ENCODE measurements around the gene MYO1D.
"Not testable (repeated sequence)": the region's sequence is repeated elsewhere in the genome, so short reads cannot be mapped to it uniquely, and the experiment has no call there.

MYO1D gene

GRCh38 chr17:32831223-32831622 lies 45.7 kb downstream of the MYO1D start:
- no peak for DNase-seq (ENCODE audit: low spot score)
- TF ChIP-seq CTCF (IDR thresholded peaks at IDR 0.05; ENCODE audit: extremely low read depth, insufficient read depth, missing control alignments): no peak
- in situ Hi-C loops (cut with MboI; ENCODE audit: low pct_unique_long_range_greater_than_20kb, low sequenced_read_pairs, unreplicated experiment): no loop called here

GRCh38 chr17:32828822-32829221 lies 48.1 kb downstream of the MYO1D start:
- in situ Hi-C loops (cut with MboI; ENCODE audit: low pct_unique_long_range_greater_than_20kb, low sequenced_read_pairs, unreplicated experiment): no loop called here
- DNase-seq (ENCODE audit: low spot score): no peak
- TF ChIP-seq CTCF (IDR thresholded peaks at IDR 0.05; ENCODE audit: extremely low read depth, insufficient read depth, missing control alignments): no peak

- in situ Hi-C loops (cut with MboI; ENCODE audit: low pct_unique_long_range_greater_than_20kb, low sequenced_read_pairs, unreplicated experiment): no loop called here
- DNase-seq (ENCODE audit: low spot score): no peak
- TF ChIP-seq CTCF (IDR thresholded peaks at IDR 0.05; ENCODE audit: extremely low read depth, insufficient read depth, missing control alignments): no peak
These were observed 49.7 kb downstream of the MYO1D start for GRCh38 chr17:32827227-32827626.

- DNase-seq (ENCODE audit: low spot score): no peak
- TF ChIP-seq CTCF (IDR thresholded peaks at IDR 0.05; ENCODE audit: extremely low read depth, insufficient read depth, missing control alignments): no peak
- in situ Hi-C loops (cut with MboI; ENCODE audit: low pct_unique_long_range_greater_than_20kb, low sequenced_read_pairs, unreplicated experiment): no loop called here
These were observed 50.8 kb downstream of the MYO1D start for GRCh38 chr17:32826076-32826475.

GRCh38 chr17:32824334-32824733 lies 52.6 kb downstream of the MYO1D start:
- no peak for TF ChIP-seq CTCF (IDR thresholded peaks at IDR 0.05; ENCODE audit: extremely low read depth, insufficient read depth, missing control alignments)
- in situ Hi-C loops (cut with MboI; ENCODE audit: low pct_unique_long_range_greater_than_20kb, low sequenced_read_pairs, unreplicated experiment): no loop called here
- no peak for DNase-seq (ENCODE audit: low spot score)

GRCh38 chr17:32822996-32823395 lies 53.9 kb downstream of the MYO1D start:
- TF ChIP-seq CTCF (IDR thresholded peaks at IDR 0.05; ENCODE audit: extremely low read depth, insufficient read depth, missing control alignments): no peak
- peak; percentile 44 for DNase-seq (ENCODE audit: low spot score)
- in situ Hi-C loops (cut with MboI; ENCODE audit: low pct_unique_long_range_greater_than_20kb, low sequenced_read_pairs, unreplicated experiment): no loop called here

- in situ Hi-C loops (cut with MboI; ENCODE audit: low pct_unique_long_range_greater_than_20kb, low sequenced_read_pairs, unreplicated experiment): not testable (repeated sequence)
- DNase-seq (ENCODE audit: low spot score): peak; percentile 42
These were observed 54.7 kb downstream of the MYO1D start for GRCh38 chr17:32821987-32822934.

Data from GM13977 (cell line).